Pancreas (tissue), 10 donors: ENCODE data around the gene HBP1. TPM values are rescaled to one million over a fixed set of nuclear protein-coding genes. Genes with fewer than 3 reads are reported as not detected.

ENCODE experiments used
- ATAC-seq, 4 donors: fragments of 200-7000 bp; cut with Tn5 transposase; one replicate each; pipeline versions ENCODE4 v1.8.0 to v1.9.1; 2020; ENCODE audit warnings: mild to moderate bottlenecking in 4 of 4, moderate library complexity in 4 of 4
- DNase-seq, 6 donors: peaks; one replicate each; pipeline ENCODE4 v3.0.0-alpha.2; 2020
- FAIRE-seq: peaks from 2 replicates; lab custom pipeline; 2012; peaks lifted over from hg19 to GRCh38; lab: Jason Lieb, UNC
- H3K27ac ChIP-seq, 4 donors: fragments of 200-600 bp; sonication (generic); 1 replicate in 3 of 4; 2 replicates in 1 of 4; pipeline versions ENCODE4 v1.5.0 to v1.8.0; 2020
- H3K27me3 ChIP-seq, 4 donors: fragments of 200-600 bp; one replicate each; pipeline ENCODE4 v1.8.0; 2021
- H3K36me3 ChIP-seq, 3 donors: fragments of 200-600 bp; sonication (generic) in 1 of 3; one replicate each; pipeline versions ENCODE4 v1.5.0 to v1.8.0; 2020 to 2021
- H3K4me1 ChIP-seq, 3 donors: fragments of 200-600 bp; one replicate each; pipeline ENCODE4 v1.8.0; 2021
- H3K4me3 ChIP-seq, 4 donors: fragments of 200-600 bp; sonication (generic) in 2 of 4; one replicate each; pipeline versions ENCODE4 v1.5.0 to v1.8.0; 2020 to 2021
- H3K9me3 ChIP-seq, 4 donors: fragments of 200-600 bp; one replicate each; pipeline ENCODE4 v1.8.0; 2021
- CTCF ChIP-seq, 4 donors: fragments of 200-600 bp; sonication (generic) in 3 of 4; IDR thresholded peaks; one replicate each; pipeline versions ENCODE4 v1.5.0 to v1.8.0; 2021; ENCODE audit warnings: antibody characterized with exemption in 4 of 4
- WGBS, 2 donors: extraction: QIAGEN DNeasy Blood & Tissue Kit; methylation state at CpG; one replicate each; pipeline ENCODE4 v1.1.7; 2013; 5-methylcytosine and 5-hydroxymethylcytosine counted together
- intact Hi-C, 3 donors: fragments of 100-400 bp; cut with DNase I; formaldehyde crosslinking; loops; one replicate each; pipeline versions ENCODE4 v1.11.1 to v1.14.2; 2022
- polyA plus RNA-seq, 2 donors: library from polyadenylated mRNA; stranded (reverse); fragments of 200-250 nt; gene quantifications; one replicate each; pipeline ENCODE4 v1.2.3, GENCODE V29; 2013
- total RNA-seq, 6 donors: library from RNA; stranded (reverse); fragmentation: NEBNext Ultra II Directional in 4 of 6; extraction: Animal tissue kit (Norgen Biotek cat#: 25700) in 4 of 6; gene quantifications; one replicate each; pipeline versions ENCODE4 v1.2.1 to v1.2.4, GENCODE V29; 2021 to 2023
- donor health status: healthy with polysubstance abuse.
- donor health status: DM: no; HTN: no; CAD: no; lungs with moderate emphysema.
- donor health status: DM: no; HTN: no; CAD: no.
- donor health status: control.
- donor health status: control.
- donor health status: Bipolar disorder and iron deficiency.
- donor health status: DM: yes; HTN: yes; CAD: no.
- donor health status: DM: no; HTN: no; CAD: no.
- donor health status: DM: no; HTN: no; CAD: no.
- donor health status: DM: yes; HTN: yes; CAD: no.

The HBP1 gene
- total and polyA plus RNA-seq, 8 donors: 13.3 to 50.4 (median 27.6) TPM

- no peak for FAIRE-seq
Observed at GRCh38 chr7:107228291-107228690, 59.5 kb downstream of the HBP1 start.

GRCh38 chr7:107230334-107230733 is 61.5 kb downstream of the HBP1 start:
- ATAC-seq (no peak), FAIRE-seq (no peak), DNase-seq (no peak)
- no peaks in the 10 kb centered on the region for H3K27me3 ChIP-seq
- peaks cover 0 to 4% (median 0%) of the 10 kb centered on the region in 3 donors for H3K36me3 ChIP-seq
- H3K9me3 ChIP-seq: no peaks in the 10 kb centered on the region
- H3K27ac ChIP-seq: no peak overlapping the region
- intact Hi-C loops: no loop called here
- H3K4me3 ChIP-seq: no peak overlapping the region
- TF ChIP-seq CTCF (IDR thresholded peaks at IDR 0.05): no peak
- WGBS, 2 donors: 98% methylated on average over 3 of the region's 3 CpGs
- no peaks in the 10 kb centered on the region for H3K4me1 ChIP-seq

More at GRCh38 chr7:107228291-107228690, 59.5 kb downstream of the HBP1 start:
- H3K27me3 ChIP-seq: no peaks in the 10 kb centered on the region
- no peak overlapping the region for H3K4me3 ChIP-seq
- H3K27ac ChIP-seq: no peak overlapping the region
- no peaks in the 10 kb centered on the region for H3K9me3 ChIP-seq
- TF ChIP-seq CTCF (IDR thresholded peaks at IDR 0.05): no peak
- no peaks in the 10 kb centered on the region for H3K4me1 ChIP-seq
- 97 to 98% methylated on average over 2 of the region's 2 CpGs for WGBS, 2 donors
- DNase-seq (no peak), ATAC-seq (no peak)
- intact Hi-C loops: no loop called here
- H3K36me3 ChIP-seq: peaks cover 0 to 5% (median 0%) of the 10 kb centered on the region in 3 donors

- no peak for TF ChIP-seq CTCF (IDR thresholded peaks at IDR 0.05)
- no peak overlapping the region for H3K27ac ChIP-seq
- no peak overlapping the region for H3K4me3 ChIP-seq
- no peaks in the 10 kb centered on the region for H3K4me1 ChIP-seq
- no peak for DNase-seq
- no peaks in the 10 kb centered on the region for H3K27me3 ChIP-seq
- ATAC-seq: no peak
- intact Hi-C loops: no loop called here
- no peak for FAIRE-seq
- H3K9me3 ChIP-seq: no peaks in the 10 kb centered on the region
- WGBS, 2 donors: 94 to 95% methylated on average over 7 of the region's 7 CpGs
- no peaks in the 10 kb centered on the region for H3K36me3 ChIP-seq
Observed at GRCh38 chr7:107232568-107233090, 63.8 kb downstream of the HBP1 start.

GRCh38 chr7:107233174-107233573 is 64.4 kb downstream of the HBP1 start:
- TF ChIP-seq CTCF (IDR thresholded peaks at IDR 0.05): no peak
- no peak for FAIRE-seq
- Histone ChIP-seq H3K27ac (no peak overlapping the region), H3K9me3 (no peaks in the 10 kb centered on the region), H3K36me3 (no peaks in the 10 kb centered on the region), H3K27me3 (no peaks in the 10 kb centered on the region), H3K4me3 (no peak overlapping the region), H3K4me1 (no peaks in the 10 kb centered on the region)
- ATAC-seq: no peak
- intact Hi-C loops: no loop called here
- no peak for DNase-seq
- WGBS, 2 donors: 90 to 95% methylated on average over 4 of the region's 4 CpGs

GRCh38 chr7:107233981-107234380 is 65.2 kb downstream of the HBP1 start:
- TF ChIP-seq CTCF (IDR thresholded peaks at IDR 0.05): no peak
- intact Hi-C loops: no loop called here
- no peaks in the 10 kb centered on the region for H3K27me3 ChIP-seq
- no peak overlapping the region for H3K4me3 ChIP-seq
- ATAC-seq (no peak), FAIRE-seq (no peak), DNase-seq (no peak)
- H3K27ac ChIP-seq: no peak overlapping the region
- no peaks in the 10 kb centered on the region for H3K4me1 ChIP-seq
- WGBS, 2 donors: 80 to 86% methylated on average over 1 of the region's 1 CpG
- H3K36me3 ChIP-seq: no peaks in the 10 kb centered on the region
- no peaks in the 10 kb centered on the region for H3K9me3 ChIP-seq
